IPS DF 6.9 (cell line): ENCODE data around the gene PPIL4.
"Not testable (repeated sequence)": the region's sequence is repeated elsewhere in the genome, so short reads cannot be mapped to it uniquely, and the experiment has no call there.

ENCODE experiments used
- DNase-seq: peaks from one replicate; pipeline ENCODE4 v3.0.0-alpha.2; 2013; ENCODE audit warnings: low read depth, low spot score
- H3K27ac ChIP-seq: one replicate; pipeline ENCODE4 v1.5.1; 2013; ENCODE audit warnings: low read length, control low read depth
- H3K27me3 ChIP-seq: 2 replicates; pipeline ENCODE4 v1.6.1; 2013; ENCODE audit warnings: mild to moderate bottlenecking, low read length; ENCODE audit not compliant: control insufficient read depth, insufficient read depth
- H3K36me3 ChIP-seq: 2 replicates; pipeline ENCODE4 v1.6.1; 2013; ENCODE audit warnings: low read length; ENCODE audit not compliant: control insufficient read depth, insufficient read depth
- H3K4me1 ChIP-seq: 2 replicates; pipeline ENCODE4 v1.6.1; 2013; ENCODE audit warnings: low read length; ENCODE audit not compliant: control insufficient read depth, insufficient read depth
- H3K4me3 ChIP-seq: 2 replicates; pipeline ENCODE4 v1.5.1; 2013; ENCODE audit warnings: mild to moderate bottlenecking, low read length
- H3K9me3 ChIP-seq: 2 replicates; pipeline ENCODE4 v1.6.1; 2013; ENCODE audit warnings: low read length, inconsistent platforms; ENCODE audit not compliant: control insufficient read depth, insufficient read depth
- WGBS: extraction: QIAGEN DNeasy Blood & Tissue Kit; methylation state at CpG from one replicate; pipeline ENCODE4 v1.1.7; 2013; ENCODE audit warnings: mixed read lengths, missing lambda C conversion rate; ENCODE audit not compliant: insufficient read length, insufficient coverage; 5-methylcytosine and 5-hydroxymethylcytosine counted together

The PPIL4 gene

DNA sequence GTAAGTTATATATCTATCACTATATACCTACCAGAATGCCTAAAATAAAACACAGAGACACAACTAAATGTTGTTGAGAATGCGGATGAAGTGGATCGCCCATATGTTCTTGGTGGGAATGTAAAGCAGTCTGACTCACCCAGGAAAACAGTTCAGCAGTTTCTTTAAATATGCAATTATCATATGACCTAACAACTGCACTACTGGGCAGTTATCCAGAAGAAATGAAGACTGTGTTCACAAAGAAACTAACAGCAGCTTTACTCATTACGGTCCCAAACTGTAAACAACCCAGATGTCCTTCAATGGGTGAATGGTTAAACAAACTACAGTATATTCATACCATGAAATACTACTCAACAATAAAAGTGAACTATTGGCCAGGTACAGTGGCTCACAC lies 46.8 kb downstream of the PPIL4 start:
- no peak for DNase-seq
- Histone ChIP-seq H3K4me3 (no peak overlapping the region), H3K27ac (no peak overlapping the region), H3K36me3 (no peaks in the 10 kb centered on the region), H3K27me3 (no peaks in the 10 kb centered on the region), H3K4me1 (no peaks in the 10 kb centered on the region), H3K9me3 (no peaks in the 10 kb centered on the region)
- no CpG with 5 or more reads among the region's 3 CpGs for WGBS

DNA sequence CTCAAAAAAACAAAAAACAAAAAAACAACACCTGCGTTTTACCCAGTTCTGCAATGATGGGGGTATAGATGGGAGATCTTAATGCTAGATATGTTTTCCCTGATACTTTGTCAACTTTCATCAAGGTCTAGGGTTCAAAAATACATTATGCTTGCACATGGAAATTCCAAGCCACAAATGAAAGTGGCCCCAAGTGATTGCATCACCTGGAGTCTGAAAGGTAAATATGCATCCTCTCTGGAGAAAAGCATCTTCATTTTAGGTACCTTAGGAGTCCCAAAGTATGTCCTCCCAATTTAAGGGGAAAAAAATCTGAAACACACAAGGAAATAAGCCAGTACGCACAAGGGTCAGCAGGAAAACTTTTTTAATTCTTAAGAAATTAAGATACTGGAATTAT lies 48.5 kb downstream of the PPIL4 start:
- Histone ChIP-seq H3K27ac (no peak overlapping the region), H3K9me3 (no peaks in the 10 kb centered on the region), H3K27me3 (no peaks in the 10 kb centered on the region), H3K4me1 (no peaks in the 10 kb centered on the region), H3K4me3 (no peak overlapping the region), H3K36me3 (no peaks in the 10 kb centered on the region)
- no CpG with 5 or more reads among the region's 2 CpGs for WGBS
- no peak for DNase-seq

DNA sequence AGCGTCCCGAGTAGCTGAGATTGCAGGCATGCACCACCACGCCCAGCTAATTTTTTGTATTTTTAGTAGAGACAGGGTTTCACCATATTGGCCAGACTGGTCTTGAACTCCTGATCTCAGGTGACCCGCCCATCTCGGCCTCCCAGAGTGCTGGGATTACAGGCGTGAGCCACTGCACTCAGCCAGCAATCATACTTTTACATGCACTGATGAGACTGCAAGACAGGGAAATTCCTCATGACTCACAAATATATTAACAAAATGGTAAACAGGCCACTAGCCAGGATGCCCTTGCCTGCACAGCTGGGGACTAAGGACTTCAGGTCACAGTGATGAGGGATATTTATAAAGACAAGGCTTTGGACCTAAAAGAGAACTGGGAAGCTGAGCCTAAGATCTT lies 49.2 kb downstream of the PPIL4 start:
- not testable (repeated sequence) for H3K36me3 ChIP-seq, H3K4me1 ChIP-seq, H3K9me3 ChIP-seq, H3K27ac ChIP-seq, DNase-seq, H3K4me3 ChIP-seq, H3K27me3 ChIP-seq
- no CpG with 5 or more reads among the region's 6 CpGs for WGBS

DNA sequence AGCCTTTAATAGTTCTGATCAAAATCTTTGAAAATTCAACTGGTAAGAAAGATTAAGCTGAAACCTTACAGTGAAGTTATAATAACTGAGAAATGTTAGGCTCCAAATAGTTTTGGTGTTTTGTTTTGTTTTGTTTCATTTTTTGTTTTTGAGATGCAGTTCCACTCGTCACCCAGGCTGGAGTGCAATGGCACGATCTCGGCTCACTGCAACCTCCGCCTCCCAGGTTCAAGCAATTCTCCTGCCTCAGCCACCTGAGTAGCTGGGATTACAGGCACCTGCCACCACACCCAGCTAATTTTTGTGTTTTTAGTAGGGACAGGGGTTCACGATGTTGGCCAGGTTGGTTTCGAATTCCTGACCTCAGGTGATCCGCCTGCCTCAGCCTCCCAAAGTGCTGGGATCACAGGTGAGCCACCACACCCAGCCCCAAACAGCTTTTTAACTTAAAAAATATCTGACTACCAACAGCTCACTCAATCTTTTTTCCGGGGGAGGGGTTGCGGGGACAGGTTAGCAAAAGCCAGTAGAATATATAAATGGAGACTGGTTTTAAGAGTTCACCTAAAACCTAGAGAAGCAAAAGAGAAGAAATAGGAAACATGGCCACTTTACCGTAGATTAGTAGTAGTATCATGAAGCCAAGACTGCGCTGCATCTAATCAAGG lies 50.4 kb downstream of the PPIL4 start:
- WGBS, result no CpG with 5 or more reads among the region's 11 CpGs
- DNase-seq, H3K9me3 ChIP-seq, H3K27ac ChIP-seq, H3K4me3 ChIP-seq, H3K27me3 ChIP-seq, H3K36me3 ChIP-seq, H3K4me1 ChIP-seq: not testable (repeated sequence)

DNA sequence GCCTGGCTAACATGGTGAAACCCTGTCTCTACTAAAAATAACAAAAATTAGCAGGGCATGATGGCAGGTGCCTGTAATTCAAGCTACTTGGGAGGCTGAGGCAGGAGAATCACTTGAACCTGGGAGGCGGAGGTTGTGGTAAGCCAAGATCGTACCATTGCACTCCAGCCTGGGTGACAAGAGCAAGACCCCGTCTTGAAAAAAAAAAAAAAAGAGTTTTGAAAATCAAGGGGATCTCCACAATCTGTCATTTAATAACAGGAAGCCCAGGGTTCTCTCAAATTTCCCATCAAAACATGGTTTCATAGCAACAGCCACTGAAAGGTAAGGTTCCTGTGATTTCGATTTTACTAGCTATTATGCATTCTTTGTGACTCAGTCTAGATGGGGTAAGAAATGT lies 51.0 kb downstream of the PPIL4 start:
- not testable (repeated sequence) for H3K9me3 ChIP-seq, H3K4me3 ChIP-seq, H3K4me1 ChIP-seq, DNase-seq, H3K27me3 ChIP-seq, H3K27ac ChIP-seq, H3K36me3 ChIP-seq
- WGBS, result no CpG with 5 or more reads among the region's 4 CpGs

DNA sequence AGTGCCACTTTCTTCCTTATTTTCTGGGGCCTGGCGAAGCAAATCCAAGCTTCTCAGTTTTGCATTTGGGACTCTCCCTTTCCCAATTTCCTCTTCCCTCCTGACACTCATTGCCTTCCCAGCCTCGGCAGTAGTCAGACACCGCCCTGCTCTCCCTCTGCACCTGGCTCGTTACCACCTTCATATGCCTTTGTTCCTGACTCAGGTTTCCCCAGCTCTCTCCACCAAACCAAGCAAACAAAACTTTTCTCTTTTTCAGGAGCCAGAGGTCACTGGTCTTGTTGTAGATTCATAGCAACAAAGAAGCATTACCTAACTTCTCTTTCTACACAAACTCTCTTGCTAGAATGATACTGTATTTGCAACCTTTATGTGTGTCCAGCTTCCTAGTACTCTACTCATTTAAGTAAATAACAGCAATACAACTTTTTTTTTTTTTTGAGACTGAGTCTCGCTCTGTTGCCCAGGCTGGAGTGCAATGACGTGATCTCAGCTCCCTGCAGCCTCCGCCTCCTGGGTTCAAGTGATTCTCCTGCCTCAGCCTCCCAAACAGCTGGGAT lies 52.0 kb downstream of the PPIL4 start:
- Histone ChIP-seq H3K27ac (no peak overlapping the region), H3K36me3 (no peaks in the 10 kb centered on the region), H3K27me3 (no peaks in the 10 kb centered on the region), H3K9me3 (no peaks in the 10 kb centered on the region), H3K4me1 (no peaks in the 10 kb centered on the region), H3K4me3 (no peak overlapping the region)
- no peak for DNase-seq
- no CpG with 5 or more reads among the region's 7 CpGs for WGBS

DNA sequence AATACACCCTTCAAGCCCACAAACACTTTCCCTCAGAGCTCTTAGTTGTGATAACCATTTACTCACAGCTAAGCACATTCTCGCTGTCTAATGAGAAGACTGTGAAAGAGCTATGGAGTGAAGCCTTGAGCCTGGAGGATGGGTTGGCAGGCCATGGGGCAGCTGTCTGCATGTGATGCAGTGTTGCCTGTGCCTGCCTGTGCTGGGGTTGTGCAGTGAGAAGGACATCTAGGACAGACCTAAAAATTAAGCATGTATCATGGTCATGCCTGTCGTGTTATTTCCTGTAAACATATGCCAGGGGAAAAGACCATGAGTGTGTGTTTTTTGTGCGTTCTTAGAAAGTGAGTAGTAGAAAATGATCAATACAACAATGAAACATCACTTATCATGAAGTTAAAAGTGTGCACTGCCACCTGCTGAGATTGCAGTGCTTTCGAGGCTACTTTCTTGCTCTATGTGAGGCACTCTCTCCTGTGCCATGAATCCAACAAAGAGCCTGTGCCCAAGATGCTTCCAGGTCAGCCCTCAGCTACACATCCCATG lies 53.0 kb downstream of the PPIL4 start:
- Histone ChIP-seq H3K36me3 (no peaks in the 10 kb centered on the region), H3K4me1 (no peaks in the 10 kb centered on the region), H3K9me3 (no peaks in the 10 kb centered on the region), H3K4me3 (no peak overlapping the region), H3K27ac (no peak overlapping the region), H3K27me3 (no peaks in the 10 kb centered on the region)
- no CpG with 5 or more reads among the region's 4 CpGs for WGBS
- DNase-seq, result no peak

DNA sequence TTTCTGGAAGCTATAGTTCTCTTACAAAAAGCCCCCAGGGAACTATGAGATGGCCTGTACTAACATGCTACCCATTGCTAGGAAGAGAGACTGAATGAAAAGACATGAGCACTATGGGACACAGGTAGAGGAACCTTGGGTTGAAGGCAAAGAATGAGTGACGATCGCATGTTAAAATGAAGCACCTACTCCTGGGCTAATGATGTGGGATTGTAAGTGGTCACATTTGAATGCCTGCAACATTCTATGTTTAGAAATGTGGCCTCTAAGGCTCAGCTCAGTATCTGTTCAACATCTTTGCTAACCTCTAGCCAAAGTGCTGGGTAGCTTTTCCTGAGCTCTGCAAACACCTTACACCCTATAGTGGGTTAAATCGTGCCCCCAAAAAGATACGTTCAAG lies 55.9 kb downstream of the PPIL4 start:
- Histone ChIP-seq H3K27me3 (no peaks in the 10 kb centered on the region), H3K36me3 (no peaks in the 10 kb centered on the region), H3K9me3 (no peaks in the 10 kb centered on the region), H3K4me1 (0 out of 2 replicates have a peak, but pooled peaks cover 1% of the 10 kb centered on the region), H3K4me3 (no peak overlapping the region), H3K27ac (no peak overlapping the region)
- WGBS, result no CpG with 5 or more reads among the region's 4 CpGs
- no peak for DNase-seq

DNA sequence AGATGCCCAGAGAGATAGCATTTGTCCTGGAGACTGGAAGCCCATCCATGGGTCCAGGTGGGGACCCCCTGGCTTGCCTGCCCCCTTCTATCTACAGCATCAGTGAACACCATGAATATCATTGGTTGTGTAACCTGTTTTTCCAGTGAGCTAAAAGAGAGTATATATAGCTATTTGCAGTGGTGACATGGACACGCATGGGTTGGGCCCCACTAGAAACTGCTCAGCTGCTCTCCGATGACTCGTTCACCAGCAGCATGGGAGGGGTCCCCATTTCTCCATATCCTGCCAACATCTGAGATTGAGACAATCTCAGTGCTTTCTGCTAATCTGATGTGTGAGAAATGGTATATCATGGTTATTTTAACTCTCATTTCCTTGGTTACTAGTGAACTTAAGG lies 57.0 kb downstream of the PPIL4 start:
- 0 out of 2 replicates have a peak, but pooled peaks cover 1% of the 10 kb centered on the region for H3K4me1 ChIP-seq
- no peak overlapping the region for H3K4me3 ChIP-seq
- DNase-seq, result no peak
- H3K27me3 ChIP-seq, result no peaks in the 10 kb centered on the region
- H3K27ac ChIP-seq, result no peak overlapping the region
- no peaks in the 10 kb centered on the region for H3K9me3 ChIP-seq
- no CpG with 5 or more reads among the region's 3 CpGs for WGBS
- no peaks in the 10 kb centered on the region for H3K36me3 ChIP-seq

DNA sequence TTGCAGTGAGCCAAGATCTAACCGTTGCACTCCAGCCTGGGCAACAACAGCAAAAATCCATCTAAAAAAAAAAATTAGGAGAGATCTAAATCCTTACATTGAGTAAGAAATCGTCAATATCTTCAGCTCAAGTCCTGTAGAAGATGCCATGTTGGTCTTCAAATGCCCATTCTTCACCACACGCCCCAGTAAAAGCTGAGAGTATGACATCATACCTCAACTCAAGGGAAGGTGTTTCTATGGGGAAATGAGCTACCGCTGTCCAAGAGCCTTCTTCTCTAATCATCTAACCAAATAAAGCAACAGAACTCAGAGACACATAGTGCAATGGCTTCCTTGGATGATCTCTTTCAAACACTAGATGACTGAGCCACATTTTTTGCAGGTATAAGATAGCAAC lies 58.5 kb downstream of the PPIL4 start:
- no peaks in the 10 kb centered on the region for H3K9me3 ChIP-seq
- no peaks in the 10 kb centered on the region for H3K36me3 ChIP-seq
- no CpG with 5 or more reads among the region's 4 CpGs for WGBS
- H3K4me1 ChIP-seq, result 0 out of 2 replicates have a peak, but pooled peaks cover 1% of the 10 kb centered on the region
- H3K27me3 ChIP-seq, result no peaks in the 10 kb centered on the region
- DNase-seq, result no peak
- no peak overlapping the region for H3K4me3 ChIP-seq
- H3K27ac ChIP-seq, result no peak overlapping the region
